ENCODE results near the gene CAMTA1.

GRCh38 chr1:6886523-6886922 is 101.3 kb downstream of the CAMTA1 start:
- TF ChIP-seq EP300 (IDR thresholded peaks at IDR 0.05) (no peak), CTCF (IDR thresholded peaks at IDR 0.05) (no peak), POLR2A (IDR thresholded peaks at IDR 0.05) (no peak), POLR2AphosphoS5 (IDR thresholded peaks at IDR 0.05) (no peak)
